GM12875 (cell line): Measurements from ENCODE around the gene ADGRL4.

Experiments used
- H3K4me3 ChIP-seq: one replicate; pipeline ENCODE4 v1.5.1; 2011; ENCODE audit warnings: low read depth, low read length, control low read depth
- TF ChIP-seq, protein P1 (sequence below): IDR thresholded peaks from 2 replicates; pipeline ENCODE4 v1.5.1; 2011; ENCODE audit warnings: low read depth, mild to moderate bottlenecking, control low read depth, inconsistent platforms, low read length, moderate library complexity, borderline replicate concordance; ENCODE audit not compliant: insufficient read depth

Gene ADGRL4

DNA sequence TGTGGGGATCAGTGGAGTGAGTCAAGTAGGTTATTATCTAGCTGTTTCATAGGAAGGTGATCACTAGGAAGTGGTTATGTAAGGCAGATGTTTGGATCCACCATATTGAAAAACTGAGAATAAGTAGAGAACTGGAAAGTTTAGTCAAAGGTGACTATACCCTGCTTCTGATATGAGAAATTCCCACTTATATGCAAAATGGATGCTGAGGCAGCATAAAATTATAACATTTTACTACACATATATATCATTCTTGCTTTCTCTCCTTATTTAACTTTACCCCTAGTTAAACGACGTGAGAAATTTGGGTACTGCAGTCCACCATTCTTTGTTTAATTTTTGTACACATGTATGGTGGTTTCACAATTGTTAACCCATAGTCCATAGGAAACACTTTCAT is 142.4 kb downstream of the ADGRL4 start:
- TF ChIP-seq, protein P1, sequence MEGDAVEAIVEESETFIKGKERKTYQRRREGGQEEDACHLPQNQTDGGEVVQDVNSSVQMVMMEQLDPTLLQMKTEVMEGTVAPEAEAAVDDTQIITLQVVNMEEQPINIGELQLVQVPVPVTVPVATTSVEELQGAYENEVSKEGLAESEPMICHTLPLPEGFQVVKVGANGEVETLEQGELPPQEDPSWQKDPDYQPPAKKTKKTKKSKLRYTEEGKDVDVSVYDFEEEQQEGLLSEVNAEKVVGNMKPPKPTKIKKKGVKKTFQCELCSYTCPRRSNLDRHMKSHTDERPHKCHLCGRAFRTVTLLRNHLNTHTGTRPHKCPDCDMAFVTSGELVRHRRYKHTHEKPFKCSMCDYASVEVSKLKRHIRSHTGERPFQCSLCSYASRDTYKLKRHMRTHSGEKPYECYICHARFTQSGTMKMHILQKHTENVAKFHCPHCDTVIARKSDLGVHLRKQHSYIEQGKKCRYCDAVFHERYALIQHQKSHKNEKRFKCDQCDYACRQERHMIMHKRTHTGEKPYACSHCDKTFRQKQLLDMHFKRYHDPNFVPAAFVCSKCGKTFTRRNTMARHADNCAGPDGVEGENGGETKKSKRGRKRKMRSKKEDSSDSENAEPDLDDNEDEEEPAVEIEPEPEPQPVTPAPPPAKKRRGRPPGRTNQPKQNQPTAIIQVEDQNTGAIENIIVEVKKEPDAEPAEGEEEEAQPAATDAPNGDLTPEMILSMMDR: no peak

DNA sequence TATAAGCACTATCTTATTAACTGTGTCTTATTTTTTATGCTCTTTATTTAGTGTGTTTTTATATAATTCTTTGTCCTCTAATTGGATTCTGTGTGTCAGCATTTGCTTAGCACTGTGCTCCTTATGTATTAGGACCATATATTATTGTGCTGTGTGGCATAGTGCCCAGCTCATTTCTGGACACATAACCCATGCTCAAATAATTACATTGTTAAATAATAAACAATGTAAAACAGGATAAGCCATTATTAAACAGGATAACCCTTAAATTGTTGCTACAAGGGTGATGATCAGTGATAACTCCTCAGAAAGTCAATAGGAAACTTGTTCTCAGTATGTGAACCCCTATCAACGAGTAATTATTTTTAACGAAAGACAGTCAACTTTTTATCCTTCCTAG is 150.4 kb downstream of the ADGRL4 start:
- H3K4me3 ChIP-seq: no peak overlapping the region
- TF ChIP-seq, protein P1: no peak

More for the DNA sequence above, 142.4 kb downstream of the ADGRL4 start:
- no peak overlapping the region for H3K4me3 ChIP-seq

DNA sequence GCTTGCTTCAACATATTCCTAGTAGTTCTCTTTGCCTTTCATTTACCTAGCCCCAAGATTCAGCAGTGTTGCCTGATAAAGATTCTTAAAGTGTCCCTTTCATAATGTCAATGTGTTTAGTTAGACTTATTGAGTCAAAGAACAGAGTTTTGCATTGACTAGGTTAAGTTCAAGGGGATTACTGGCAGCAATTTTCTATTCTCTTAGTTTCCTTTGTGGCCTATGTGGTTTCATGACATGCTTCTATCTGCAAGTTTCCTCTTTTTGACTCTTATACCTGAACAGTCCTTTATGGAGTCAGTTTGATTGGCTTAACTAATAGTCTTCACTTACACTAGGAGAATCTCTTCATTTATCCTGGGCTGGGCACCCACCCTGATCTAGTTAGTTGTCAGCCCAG is 151.3 kb downstream of the ADGRL4 start:
- no peak overlapping the region for H3K4me3 ChIP-seq
- TF ChIP-seq, protein P1: no peak

DNA sequence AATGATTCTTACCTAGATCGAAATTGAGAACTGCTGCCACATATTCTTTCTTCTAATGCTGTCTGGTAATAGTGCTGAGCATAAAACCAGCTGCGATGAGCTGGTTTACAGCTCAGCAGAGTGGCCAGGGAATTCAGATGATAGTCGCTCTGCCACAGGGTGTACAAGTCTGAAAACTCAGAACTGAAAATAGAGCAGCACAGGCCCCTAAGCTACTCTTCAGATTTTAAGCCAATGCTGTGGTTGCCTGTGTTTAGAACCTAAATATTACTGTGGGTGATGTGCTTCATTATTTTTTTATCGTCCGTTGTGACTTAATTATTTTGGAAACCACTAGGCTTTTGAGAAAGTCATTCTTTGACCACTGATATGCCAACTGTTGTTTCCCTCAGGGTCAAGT is 152.0 kb downstream of the ADGRL4 start:
- no peak overlapping the region for H3K4me3 ChIP-seq
- TF ChIP-seq, protein P1: no peak

DNA sequence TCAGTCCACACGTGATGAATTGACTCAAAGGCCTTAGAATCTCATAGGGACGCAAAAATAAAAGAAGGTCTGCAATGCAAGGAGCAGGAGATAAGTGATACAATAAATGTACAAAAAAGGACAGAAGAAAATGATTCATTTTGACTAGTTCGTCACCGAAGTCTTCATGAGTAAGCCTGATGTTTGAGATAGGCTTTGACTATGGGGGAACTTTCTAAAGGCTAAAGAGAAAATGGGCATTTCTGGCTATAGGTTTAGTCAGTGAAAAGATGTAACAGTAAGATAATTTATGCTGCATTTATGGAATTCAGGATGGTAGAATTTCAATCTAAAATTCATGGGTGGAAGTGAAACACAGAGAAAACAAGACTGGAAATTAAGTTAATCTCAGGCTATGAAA is 163.0 kb downstream of the ADGRL4 start:
- no peak overlapping the region for H3K4me3 ChIP-seq
- TF ChIP-seq, protein P1: no peak

DNA sequence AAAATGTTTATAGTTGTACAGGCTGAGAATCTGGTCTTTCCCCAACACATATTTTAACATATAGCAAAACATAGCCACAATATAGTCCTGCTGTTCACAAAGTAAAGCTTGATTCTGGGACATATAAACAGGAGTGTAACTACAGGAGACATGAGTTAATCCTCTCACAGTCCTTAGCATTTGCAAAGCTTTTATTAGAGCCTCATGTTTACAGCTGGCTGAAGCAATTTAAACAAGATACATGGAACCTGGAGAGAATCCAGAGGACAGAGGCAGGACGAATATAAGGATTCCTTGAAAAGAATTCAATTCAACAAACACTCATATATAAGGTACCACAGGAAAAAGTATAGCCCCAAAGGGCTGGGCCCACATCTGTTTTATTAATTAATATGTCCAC is 163.4 kb downstream of the ADGRL4 start:
- H3K4me3 ChIP-seq: no peak overlapping the region
- TF ChIP-seq, protein P1: no peak

DNA sequence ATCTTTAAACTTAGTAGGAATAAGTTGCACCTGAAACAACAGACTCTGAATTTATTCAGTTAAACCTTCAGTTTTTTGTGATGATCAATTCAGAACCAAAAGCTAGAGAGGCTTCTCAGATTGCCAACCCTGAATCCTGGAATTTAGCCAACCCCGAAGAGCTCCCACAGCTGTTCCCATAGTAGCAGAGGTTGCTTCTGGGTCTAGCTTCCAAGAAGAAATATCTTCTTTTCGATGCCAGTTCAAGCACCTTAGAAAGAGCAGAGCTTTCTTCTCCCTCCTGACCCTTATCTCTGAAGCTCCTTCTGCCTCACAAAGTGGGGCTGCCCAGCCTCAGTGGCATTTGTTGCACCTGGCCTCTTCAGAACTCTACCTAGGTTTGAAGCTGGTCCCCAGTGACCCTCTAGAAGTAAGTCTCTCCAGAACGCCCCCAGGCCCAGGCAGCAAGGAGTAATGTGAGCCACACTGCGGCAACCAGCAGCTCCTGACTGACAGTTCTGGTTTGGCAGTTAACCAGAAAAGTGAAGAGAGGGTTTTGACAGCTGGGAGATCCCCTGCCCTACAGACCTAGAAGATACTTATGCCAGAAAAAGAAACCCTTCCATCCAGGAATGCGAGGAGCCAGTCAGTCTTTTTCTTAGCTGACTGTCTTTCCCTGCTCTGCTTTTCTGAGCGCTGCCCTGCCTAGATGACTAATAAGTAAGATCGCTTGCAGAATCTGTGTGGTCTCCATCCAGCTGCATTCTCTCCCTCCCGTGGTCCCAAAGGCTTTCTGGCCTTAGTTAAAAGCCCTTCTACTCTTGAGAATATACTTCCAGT is 165.9 kb downstream of the ADGRL4 start:
- H3K4me3 ChIP-seq: no peak overlapping the region
- TF ChIP-seq, protein P1: no peak
